G401.6 (cell line): ENCODE results near the gene XAGE3.
"Not testable (repeated sequence)": the region's sequence is repeated elsewhere in the genome, so short reads cannot be mapped to it uniquely, and the experiment has no call there.

Source experiments
- FAIRE-seq: peaks from 2 replicates; lab custom pipeline; 2012; peaks lifted over from hg19 to GRCh38; lab: Jason Lieb, UNC

XAGE3 gene

GRCh38 chrX:52867610-52868348, at the start of gene XAGE3:
Gene XAGE3 (minus strand): TSS chrX:52868083. CDS start chrX:52867133, 950 bp downstream.
- FAIRE-seq, result no peak

GRCh38 chrX:52914704-52915103, 46.8 kb upstream of the XAGE3 start:
- FAIRE-seq, result not testable (repeated sequence)

- not testable (repeated sequence) for FAIRE-seq
These were observed 45.8 kb upstream of the XAGE3 start for GRCh38 chrX:52913681-52914080.

- not testable (repeated sequence) for FAIRE-seq
These were observed 41.6 kb upstream of the XAGE3 start for GRCh38 chrX:52909313-52909969.

GRCh38 chrX:52907900-52908299, 40.0 kb upstream of the XAGE3 start:
- FAIRE-seq, result not testable (repeated sequence)

GRCh38 chrX:52907137-52907536, 39.3 kb upstream of the XAGE3 start:
- not testable (repeated sequence) for FAIRE-seq

GRCh38 chrX:52906072-52906471, 38.2 kb upstream of the XAGE3 start:
- FAIRE-seq, result not testable (repeated sequence)

GRCh38 chrX:52905531-52905930, 37.6 kb upstream of the XAGE3 start:
- FAIRE-seq, result not testable (repeated sequence)

- peak; percentile 92 for FAIRE-seq
These were observed 29.2 kb upstream of the XAGE3 start, which contains the start of gene FAM156B for GRCh38 chrX:52896855-52897709. Gene FAM156B (plus strand): TSS chrX:52897330. CDS start chrX:52907226, 9,896 bp downstream.

- not testable (repeated sequence) for FAIRE-seq
These were observed 28.6 kb upstream of the XAGE3 start for GRCh38 chrX:52896438-52896837.

GRCh38 chrX:52888090-52888489, 20.2 kb upstream of the XAGE3 start:
- not testable (repeated sequence) for FAIRE-seq

- FAIRE-seq, result not testable (repeated sequence)
These were observed 19.6 kb upstream of the XAGE3 start for GRCh38 chrX:52887459-52887858.

- not testable (repeated sequence) for FAIRE-seq
These were observed 8.5 kb upstream of the XAGE3 start for GRCh38 chrX:52876386-52876785.

GRCh38 chrX:52875436-52875835, 7.6 kb upstream of the XAGE3 start:
- FAIRE-seq, result not testable (repeated sequence)

- FAIRE-seq, result no peak
These were observed 6.8 kb upstream of the XAGE3 start for GRCh38 chrX:52874661-52875060.

- FAIRE-seq, result not testable (repeated sequence)
These were observed 5.9 kb upstream of the XAGE3 start for GRCh38 chrX:52873825-52874224.

- no peak for FAIRE-seq
These were observed 2.2 kb upstream of the XAGE3 start for GRCh38 chrX:52870046-52870445.

GRCh38 chrX:52865343-52865998, 2.4 kb downstream of the XAGE3 start:
- no peak for FAIRE-seq

- not testable (repeated sequence) for FAIRE-seq
These were observed 10.8 kb downstream of the XAGE3 start for GRCh38 chrX:52856991-52857525.

GRCh38 chrX:52852110-52852860, 15.6 kb downstream of the XAGE3 start:
- no peak for FAIRE-seq

- FAIRE-seq, result not testable (repeated sequence)
These were observed 24.3 kb downstream of the XAGE3 start for GRCh38 chrX:52843619-52844018.
